GM12878 (cell line): ENCODE measurements around the gene HOXC13. TPM values are rescaled to one million over a fixed set of nuclear protein-coding genes. Genes with fewer than 3 reads are reported as not detected.

Experiments
- ATAC-seq: fragments of 200-7000 bp; cut with Tn5 transposase; 3 replicates; pipeline ENCODE4 v1.9.1; 2020; ENCODE audit warnings: mild to moderate bottlenecking, moderate library complexity
- BruUV-seq: library from RNA; stranded (reverse); fragments of 400-500 nt; replicated peaks from 2 replicates; lab custom pipeline; 2021; lab: Mats Ljungman, UMichigan
- CTCF ChIA-PET: fragments of 300-600 bp; sonication (Branson Sonifier 250); formaldehyde crosslinking; extraction: SDS; loops from one replicate; lab custom pipeline; 2021; ENCODE audit warnings: inconsistent platforms; lab: Yijun Ruan, JAX
- POLR2A ChIA-PET: fragments of 350-600 bp; formaldehyde crosslinking; extraction: SDS; loops from one replicate; lab custom pipeline; 2021; ENCODE audit warnings: inconsistent platforms; lab: Charles Lee
- RAD21 ChIA-PET: fragments of 300-600 bp; sonication (Branson Sonifier 250); formaldehyde crosslinking; loops from one replicate; lab custom pipeline; 2023; ENCODE audit warnings: antibody characterized with exemption; ENCODE audit not compliant: unreplicated experiment; lab: Charles Lee
- SMC1A ChIA-PET: fragments of 300-600 bp; sonication (Branson Sonifier 250); formaldehyde crosslinking; loops from one replicate; lab custom pipeline; 2023; ENCODE audit not compliant: unreplicated experiment, uncharacterized antibody; lab: Charles Lee
- DNase-seq: peaks from one replicate; pipeline ENCODE4 v3.0.0-alpha.2; 2011; ENCODE audit warnings: low read depth, low spot score
- FAIRE-seq: peaks from 3 replicates; lab custom pipeline; 2011; peaks lifted over from hg19 to GRCh38; lab: Jason Lieb, UNC
- H2AFZ ChIP-seq: 2 replicates; pipeline ENCODE4 v1.6.0; 2011; ENCODE audit warnings: low read depth, low read length, control low read depth; ENCODE audit not compliant: control insufficient read depth
- H3K27ac ChIP-seq: 2 replicates; pipeline ENCODE4 v1.5.1; 2011; ENCODE audit warnings: control low read depth; ENCODE audit not compliant: control insufficient read depth, insufficient read depth
- H3K27me3 ChIP-seq, 2 experiments: replicated peaks in 1 of 2; 2 replicates each; pipeline versions ENCODE4 v1.6.0 to v1.6.1; 2011; ENCODE audit warnings: low read length in 1 of 2; ENCODE audit not compliant: control insufficient read depth in 2 of 2, insufficient read depth in 2 of 2
- H3K36me3 ChIP-seq, 2 experiments: 2 replicates each; pipeline ENCODE4 v1.5.1; 2011; ENCODE audit warnings: low read length in 1 of 2; ENCODE audit not compliant: control insufficient read depth in 2 of 2, insufficient read depth in 2 of 2
- H3K4me1 ChIP-seq: 2 replicates; pipeline ENCODE4 v1.6.1; 2011; ENCODE audit warnings: mild to moderate bottlenecking, low read length, moderate library complexity, mixed read lengths; ENCODE audit not compliant: control insufficient read depth, insufficient read depth
- H3K4me2 ChIP-seq: 2 replicates; pipeline ENCODE4 v1.6.0; 2011; ENCODE audit warnings: control low read depth; ENCODE audit not compliant: control insufficient read depth, insufficient read depth
- H3K4me3 ChIP-seq: fragments of 200-600 bp; sonication (generic); 2 replicates; pipeline ENCODE4 v1.5.1; 2016
- H3K79me2 ChIP-seq: 2 replicates; pipeline ENCODE4 v1.6.0; 2011; ENCODE audit warnings: low read length; ENCODE audit not compliant: control insufficient read depth, insufficient read depth
- H3K9ac ChIP-seq: 2 replicates; pipeline ENCODE4 v1.8.0; 2011; ENCODE audit warnings: low read length, control low read depth, mixed read lengths; ENCODE audit not compliant: control insufficient read depth, insufficient read depth
- H3K9me3 ChIP-seq: replicated peaks from 3 replicates; pipeline ENCODE4 v1.5.1; 2011; ENCODE audit warnings: mild to moderate bottlenecking, low read length; ENCODE audit not compliant: control insufficient read depth, insufficient read depth
- H4K20me1 ChIP-seq: 2 replicates; pipeline ENCODE4 v1.6.0; 2011; ENCODE audit not compliant: control insufficient read depth, insufficient read depth
- CBX5 ChIP-seq: sonication (generic); IDR thresholded peaks from 2 replicates; pipeline ENCODE4 v1.6.1; 2016; ENCODE audit warnings: low read depth, moderate library complexity, mild to moderate bottlenecking, inconsistent platforms
- E2F4 ChIP-seq: IDR thresholded peaks from 2 replicates; pipeline ENCODE4 v1.6.1; 2012; ENCODE audit warnings: low read depth, low read length, improper control_type of control experiment
- JUNB ChIP-seq: IDR thresholded peaks from 2 replicates; pipeline ENCODE4 v1.6.1; 2016; ENCODE audit warnings: antibody characterized with exemption, mild to moderate bottlenecking
- NR2C2 ChIP-seq: IDR thresholded peaks from 2 replicates; pipeline ENCODE4 v1.6.1; 2011; ENCODE audit warnings: borderline replicate concordance, low read depth; ENCODE audit not compliant: control insufficient read depth, insufficient read length
- RBBP5 ChIP-seq: fragments of 200-600 bp; sonication (generic); conservative IDR thresholded peaks from 2 replicates; pipeline ENCODE4 v1.6.1; 2016
- RCOR1 ChIP-seq: conservative IDR thresholded peaks from 2 replicates; pipeline ENCODE4 v1.6.1; 2012; ENCODE audit warnings: low read depth, low read length, improper control_type of control experiment
- RFX5 ChIP-seq: IDR thresholded peaks from 2 replicates; pipeline ENCODE4 v1.6.1; 2011; ENCODE audit warnings: low read depth, low read length, improper control_type of control experiment
- SIN3A ChIP-seq: IDR thresholded peaks from 2 replicates; pipeline ENCODE4 v1.6.1; 2012; ENCODE audit warnings: low read depth, low read length, improper control_type of control experiment
- SPI1 ChIP-seq: IDR thresholded peaks from 2 replicates; pipeline ENCODE4 v1.6.1; 2011; ENCODE audit warnings: low read depth, mild to moderate bottlenecking, low read length, moderate library complexity, borderline replicate concordance; ENCODE audit not compliant: insufficient read depth
- ZBTB11 ChIP-seq: fragments of 450-650 bp; formaldehyde crosslinking; IDR thresholded peaks from 2 replicates; pipeline ENCODE4 v1.5.0; 2022; ENCODE audit warnings: mild to moderate bottlenecking, missing genetic modification characterization
- WGBS: methylation state at CpG from one replicate; pipeline ENCODE4 v1.1.6; 2016; ENCODE audit warnings: low lambda C conversion rate; ENCODE audit not compliant: insufficient replicate concordance, insufficient coverage; ENCODE audit errors: missing lambda C conversion rate; 5-methylcytosine and 5-hydroxymethylcytosine counted together
- in situ Hi-C: fragments of 300-500 bp; cut with MboI; formaldehyde crosslinking; loops from 9 replicates; pipeline ENCODE4 v1.14.3; 2018; ENCODE audit warnings: mixed read lengths
- intact Hi-C: fragments of 100-400 bp; cut with micrococcal nuclease; formaldehyde crosslinking; loops from one replicate; pipeline ENCODE4 v1.14.2; 2022; ENCODE audit not compliant: unreplicated experiment
- polyA plus RNA-seq, 11 experiments: library from polyadenylated mRNA; depleted of rRNA in 4 of 11; unstranded in 6 of 11; stranded (reverse) in 5 of 11; fragments of >200 nt; fragmentation: Nextera tagmentation in 4 of 11; fragmentation: Illumina TruSeq in 1 of 11; extraction: Ambion mirVana in 4 of 11; extraction: Trizol in 1 of 11; gene quantifications; 1 replicate in 1 of 11; 2 replicates in 10 of 11; pipeline versions ENCODE4 v1.2.1 to v1.2.3, GENCODE V29; 2011 to 2016; ENCODE audit warnings: inconsistent platforms in 2 of 11, missing spikeins in 2 of 11, low read depth in 1 of 11
- total RNA-seq, 4 experiments: library from RNA; depleted of rRNA in 3 of 4; stranded (reverse); fragments of >200 nt in 3 of 4; fragmentation: Illumina TruSeq in 1 of 4; extraction: Trizol in 1 of 4; gene quantifications; 2 replicates each; pipeline versions ENCODE4 v1.2.1 to v1.2.3, GENCODE V29; 2013 to 2021

Gene HOXC13
- total and polyA plus RNA-seq, 10 of the 15 experiments (the other 5 are each of a cell fraction or from before 2014, with no cell fraction given), result not detected

- ChIA-PET RAD21 (no interaction called here), CTCF (interaction anchor here (0.7 kb wide), 1 partner anchor 155 kb away, joined by 3 read pairs; no protein-coding TSS in a partner anchor), SMC1A (no interaction called here), POLR2A (no interaction called here)
- intact Hi-C loops, result no loop called here
- Histone ChIP-seq H3K79me2 (no peaks in the 10 kb centered on the region), H3K27ac (no peak overlapping the region), H3K9me3 (no peaks in the 10 kb centered on the region; the same call in 1 of the 3 replicates), H4K20me1 (no peaks in the 10 kb centered on the region), H3K4me1 (no peaks in the 10 kb centered on the region), H3K4me3 (no peak overlapping the region), H3K36me3 (no peaks in the 10 kb centered on the region), H2AFZ (no peak overlapping the region), H3K27me3 (peaks cover 13 to 37% of the 10 kb centered on the region in 2 experiments), H3K4me2 (no peak overlapping the region), H3K9ac (no peak overlapping the region)
- in situ Hi-C loops, result no loop called here
- no TSS peak for BruUV-seq
- TF ChIP-seq RFX5 (no peak), RBBP5 (no peak), JUNB (no peak), ZBTB11 (no peak), RCOR1 (no peak), SIN3A (no peak), NR2C2 (no peak), E2F4 (no peak), SPI1 (no peak), CBX5 (no peak)
- no peak for ATAC-seq
- WGBS, result 58% methylated on average over 60 of the region's 91 CpGs
- no peak for DNase-seq
- no peak for FAIRE-seq
Measured at GRCh38 chr12:53939141-53940108, 794 bp downstream of the HOXC13 start.
